Ishikawa (cell line): Measurements from ENCODE around the gene ADIPOR1.

Source experiments
- CEBPB ChIP-seq: IDR thresholded peaks from 2 replicates; pipeline ENCODE4 v1.6.1; 2012
- CREB1 ChIP-seq: IDR thresholded peaks from 2 replicates; pipeline ENCODE4 v1.6.1; 2012; ENCODE audit warnings: low read depth
- RAD21 ChIP-seq: IDR thresholded peaks from 2 replicates; pipeline ENCODE4 v1.6.1; 2012; ENCODE audit warnings: low read depth
- TAF1 ChIP-seq: IDR thresholded peaks from 2 replicates; pipeline ENCODE4 v1.6.1; 2012; ENCODE audit warnings: low read depth, mild to moderate bottlenecking
- TEAD4 ChIP-seq: IDR thresholded peaks from 2 replicates; pipeline ENCODE4 v1.6.1; 2012
- YY1 ChIP-seq: IDR thresholded peaks from 2 replicates; pipeline ENCODE4 v1.6.1; 2012; ENCODE audit warnings: low read depth

DNA sequence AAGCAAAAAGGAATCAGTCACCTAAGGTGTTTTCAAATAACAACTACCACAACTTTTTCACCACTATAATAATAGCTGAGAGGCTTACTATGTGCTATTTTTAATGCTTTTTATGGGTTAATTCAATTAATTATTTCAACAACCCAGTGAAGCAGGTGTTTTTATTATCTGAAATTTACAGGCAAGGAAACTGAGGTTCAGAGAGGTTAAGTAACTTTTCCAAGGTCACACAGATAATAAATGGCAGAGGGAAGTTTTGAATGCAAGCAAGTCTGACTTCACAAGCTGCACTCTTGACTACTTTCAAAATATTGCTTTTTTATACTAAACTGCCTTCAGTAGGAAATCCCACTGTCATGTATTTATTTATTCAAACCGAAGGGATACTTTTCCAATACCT is 44.8 kb upstream of the ADIPOR1 start:
- TF ChIP-seq CEBPB (no peak), CREB1 (no peak), TEAD4 (no peak), TAF1 (no peak), RAD21 (no peak), YY1 (no peak)
